DMS79 treated with DMSO at 0.1 percent for 48 hours (cell line): ENCODE measurements around the gene ZNF181.
A peak's percentile ranks its signal among the peaks of the same experiment; 100 is the strongest.

Experiments
- DNase-seq: peaks from one replicate; lab custom pipeline; 2025; lab: John Stamatoyannopoulos, UW

The ZNF181 gene

GRCh38 chr19:34759218-34759917 is 25.3 kb downstream of the ZNF181 start:
- no peak for DNase-seq

DNA sequence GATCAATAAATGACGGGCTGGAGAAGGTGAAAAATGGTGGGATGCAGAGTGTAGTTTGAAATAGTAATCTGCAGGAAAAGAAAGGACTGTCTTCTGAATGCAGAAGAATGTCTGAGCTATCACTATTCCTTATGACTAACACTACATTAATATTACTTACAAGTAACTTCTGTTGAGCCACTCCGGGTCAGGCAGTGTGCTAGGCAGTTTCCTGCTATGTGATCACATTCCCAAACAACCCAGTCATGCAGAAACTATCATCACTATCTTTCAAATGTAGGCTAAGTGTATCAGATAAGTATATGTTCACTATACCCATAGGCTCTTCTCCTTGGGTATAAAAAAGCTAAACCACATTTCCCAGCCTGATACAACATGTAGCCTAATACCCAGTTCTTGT is 32.3 kb downstream of the ZNF181 start:
- DNase-seq = no peak

DNA sequence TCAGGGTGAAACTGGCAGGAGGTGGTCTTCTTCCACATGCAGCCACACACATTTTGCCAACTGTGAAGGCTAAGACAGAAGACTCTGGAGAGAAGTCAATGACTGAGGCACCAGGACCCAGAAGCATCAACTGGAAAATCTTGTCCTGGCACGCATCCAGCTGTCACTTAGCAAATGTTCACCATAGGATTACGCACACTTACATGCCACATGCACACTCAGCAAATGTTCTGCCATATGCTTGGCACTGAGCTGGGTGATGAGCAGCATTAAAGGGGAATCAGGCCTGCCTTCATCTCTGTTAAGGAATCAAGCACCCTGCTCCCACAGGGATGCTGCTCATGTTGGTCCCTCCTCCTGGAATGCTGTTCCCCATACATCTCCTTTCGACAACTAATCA is 33.9 kb downstream of the ZNF181 start:
- DNase-seq = no peak

DNA sequence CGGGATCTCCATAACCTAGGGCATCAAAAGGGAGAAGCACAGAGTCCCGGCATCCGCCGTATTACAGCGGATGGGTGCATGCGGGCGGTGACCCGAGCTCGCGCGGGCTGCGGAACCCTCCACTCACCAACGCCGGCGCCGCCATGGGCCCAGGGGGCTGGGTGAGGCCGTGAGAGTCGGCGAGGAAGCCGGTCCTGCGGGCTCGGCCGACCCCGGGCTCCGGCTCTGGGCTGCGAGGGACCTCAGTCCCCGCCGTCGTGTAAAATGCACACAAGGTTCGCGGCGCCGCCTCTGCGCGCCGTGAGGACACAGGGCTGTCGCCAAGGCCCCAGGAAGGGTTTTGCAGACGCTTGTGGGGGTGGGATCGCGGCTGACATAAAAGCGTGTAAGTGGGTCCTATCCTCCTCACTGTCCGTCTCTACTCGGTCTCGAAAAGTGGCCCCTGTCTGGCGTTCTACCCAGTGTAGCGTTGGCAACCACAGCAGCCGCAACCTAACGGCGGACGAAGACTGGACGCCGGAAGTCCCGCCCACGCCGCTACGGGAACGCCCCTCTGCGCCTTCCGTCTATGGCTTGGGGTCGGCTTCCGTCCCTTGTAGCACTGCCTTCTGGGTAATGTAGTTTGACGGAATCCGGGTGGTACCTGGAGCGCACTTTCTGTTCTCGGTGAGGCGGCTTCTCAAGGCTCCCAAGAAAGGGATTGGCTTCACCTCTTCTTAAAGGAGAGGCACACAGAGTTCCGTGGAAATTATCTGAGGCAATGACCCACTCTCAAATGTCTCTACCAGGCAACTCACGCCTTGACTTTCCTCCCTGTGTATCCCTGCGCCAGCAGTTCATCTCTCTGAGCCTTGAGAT is 38.9 kb downstream of the ZNF181 start, which contains the start of gene ZNF599:
TSS of gene ZNF599 (minus strand) at position 519 of the 858 bp plus-strand sequence. CDS start at position 145, 374 bp downstream.
- peak; percentile 90 for DNase-seq

- no peak for DNase-seq
Measured at GRCh38 chr19:34773555-34773864, 39.5 kb downstream of the ZNF181 start.

GRCh38 chr19:34774857-34775256 is 40.8 kb downstream of the ZNF181 start:
- no peak for DNase-seq

GRCh38 chr19:34778342-34778741 is 44.3 kb downstream of the ZNF181 start:
- no peak for DNase-seq

- no peak for DNase-seq
Measured at GRCh38 chr19:34779652-34780051, 45.6 kb downstream of the ZNF181 start.

- DNase-seq = no peak
Measured at GRCh38 chr19:34786236-34786635, 52.2 kb downstream of the ZNF181 start.

DNA sequence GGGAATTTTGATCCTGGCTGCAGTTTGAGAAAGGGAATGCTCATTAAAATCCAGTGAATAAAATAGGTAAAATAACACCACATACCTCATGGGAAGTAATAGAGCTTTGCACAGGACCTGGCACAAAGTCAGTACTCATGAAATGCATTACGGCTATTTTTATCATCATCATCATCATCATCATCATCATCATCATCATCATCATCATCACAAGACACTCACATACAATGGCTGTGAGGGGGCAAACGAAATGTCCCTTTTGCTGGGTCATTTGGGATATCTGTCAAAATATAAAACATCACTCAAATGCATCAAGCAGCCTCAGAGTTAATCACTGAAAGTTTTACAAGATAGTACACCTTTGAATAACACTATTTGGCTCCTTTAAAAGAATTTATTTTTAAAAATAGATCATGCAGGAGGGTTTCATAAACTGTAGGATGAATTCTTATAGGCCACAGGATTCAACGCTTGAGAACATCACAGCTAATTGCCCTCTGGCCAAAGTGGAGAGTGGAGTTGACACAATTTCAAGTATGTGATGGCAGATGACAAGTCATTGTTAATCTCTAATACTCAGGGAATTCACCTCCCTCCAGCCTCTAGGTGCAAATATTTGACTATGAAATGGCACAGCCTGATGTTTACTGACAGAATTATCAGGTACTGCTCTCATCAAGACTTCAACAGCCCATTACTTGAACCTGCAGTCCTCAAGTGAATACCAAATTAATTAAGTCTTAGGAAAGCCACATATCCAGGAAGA is 53.2 kb downstream of the ZNF181 start:
- no peak for DNase-seq

- DNase-seq = no peak
Measured at GRCh38 chr19:34788074-34788473, 54.0 kb downstream of the ZNF181 start.

DNA sequence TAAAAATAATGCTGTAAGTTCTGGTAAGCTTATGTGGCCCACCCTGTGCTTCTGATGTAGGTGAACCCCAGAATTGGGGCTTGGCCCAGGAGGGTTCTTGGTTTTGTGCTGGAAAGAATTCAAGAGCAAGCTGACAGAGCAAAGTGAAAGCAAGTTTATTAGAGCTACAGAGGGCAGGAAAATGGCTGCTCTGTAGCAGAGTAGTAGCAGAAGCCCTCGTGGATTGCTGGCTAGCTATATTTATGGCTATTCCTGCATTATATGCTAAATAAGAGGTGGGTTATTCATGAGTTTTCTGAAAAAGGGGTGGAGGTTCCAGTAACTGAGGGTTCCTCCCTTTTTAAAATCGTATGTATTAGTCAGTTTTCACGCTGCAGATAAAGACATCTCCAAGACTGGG is 59.5 kb downstream of the ZNF181 start:
- no peak for DNase-seq

- no peak for DNase-seq
Measured at GRCh38 chr19:34794066-34794960, 60.3 kb downstream of the ZNF181 start.
